Activated gamma-delta T cell (primary cell): ENCODE data around the gene PHF10.
"Not testable (repeated sequence)": the region's sequence is repeated elsewhere in the genome, so short reads cannot be mapped to it uniquely, and the experiment has no call there.

Experiments used
- DNase-seq: peaks from one replicate; lab custom pipeline; 2025; lab: John Stamatoyannopoulos, UW
- total RNA-seq, 2 donors: gene quantifications; one replicate each; lab custom pipeline; 2026; lab: John Stamatoyannopoulos, UW

Gene PHF10
- 112 to 137 reads per million in 2 donors for total RNA-seq

GRCh38 chr6:169724494-169725124 is at the start of gene PHF10:
PHF10 (minus strand) TSS chr6:169724500; CDS start chr6:169723931, 569 bp downstream.
- DNase-seq, result peak; percentile 63

- no peak for DNase-seq
Observed at GRCh38 chr6:169766921-169767736, 42.8 kb upstream of the PHF10 start.

GRCh38 chr6:169766232-169766631 is 41.9 kb upstream of the PHF10 start:
- no peak for DNase-seq

GRCh38 chr6:169765789-169766188 is 41.5 kb upstream of the PHF10 start:
- DNase-seq, result not testable (repeated sequence)

GRCh38 chr6:169763881-169764280 is 39.6 kb upstream of the PHF10 start:
- no peak for DNase-seq

GRCh38 chr6:169763308-169763707 is 39.0 kb upstream of the PHF10 start:
- DNase-seq, result no peak

- DNase-seq, result no peak
Observed at GRCh38 chr6:169755162-169755561, 30.9 kb upstream of the PHF10 start.

- DNase-seq, result no peak
Observed at GRCh38 chr6:169752074-169752623, 27.8 kb upstream of the PHF10 start.

GRCh38 chr6:169751242-169752073 is 27.2 kb upstream of the PHF10 start, which contains the start of the genes DYNLT2 and ERMARD:
DYNLT2 (minus strand) TSS chr6:169751572; CDS start chr6:169751458, 114 bp downstream.
ERMARD (plus strand) TSS chr6:169751622; CDS start chr6:169751658, 36 bp downstream.
- DNase-seq, result peak; percentile 92

GRCh38 chr6:169746556-169746955 is 22.3 kb upstream of the PHF10 start:
- no peak for DNase-seq

GRCh38 chr6:169745405-169745804 is 21.1 kb upstream of the PHF10 start:
- DNase-seq, result no peak

GRCh38 chr6:169741344-169741743 is 17.0 kb upstream of the PHF10 start:
- no peak for DNase-seq

GRCh38 chr6:169738976-169739529 is 14.8 kb upstream of the PHF10 start:
- DNase-seq, result no peak

- no peak for DNase-seq
Observed at GRCh38 chr6:169738204-169738975, 14.1 kb upstream of the PHF10 start.

- no peak for DNase-seq
Observed at GRCh38 chr6:169729961-169730360, 5.7 kb upstream of the PHF10 start.

- DNase-seq, result no peak
Observed at GRCh38 chr6:169726963-169727362, 2.7 kb upstream of the PHF10 start.

- DNase-seq, result no peak
Observed at GRCh38 chr6:169726049-169726400, 1.7 kb upstream of the PHF10 start.

GRCh38 chr6:169725125-169726048 is 1.1 kb upstream of the PHF10 start:
- no peak for DNase-seq

GRCh38 chr6:169723991-169724493 is 258 bp downstream of the PHF10 start:
- DNase-seq, result peak; percentile 48
